ENCODE results near the gene PRMT1. TPM values are rescaled to one million over a fixed set of nuclear protein-coding genes. Genes with fewer than 3 reads are reported as not detected.

The PRMT1 gene
- total RNA-seq, 1 donor from 2014 or later, result 187 TPM

DNA sequence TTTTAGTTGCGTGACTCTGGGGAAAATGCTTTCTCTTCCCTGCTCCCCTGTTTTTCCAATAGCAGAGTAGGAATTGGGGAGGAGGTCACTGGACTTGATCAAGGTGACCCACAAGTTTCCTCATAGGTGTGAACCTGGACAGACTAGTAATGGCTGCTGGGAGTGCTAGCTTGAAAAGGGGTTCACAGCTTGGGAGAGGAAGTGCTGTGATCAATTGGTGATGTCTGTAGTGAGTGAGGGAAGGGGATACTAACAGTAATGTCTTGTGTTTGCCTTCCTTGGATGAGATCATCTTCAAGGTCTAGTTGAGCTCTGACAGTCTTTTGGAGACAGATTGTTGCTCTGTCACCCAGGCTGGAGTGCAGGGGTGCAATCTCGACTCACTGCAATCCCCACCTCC is 9.6 kb upstream of the PRMT1 start:
- intact Hi-C loops (cut with micrococcal nuclease), result no loop called here

GRCh38 chr19:49669516-49669915 is 7.6 kb upstream of the PRMT1 start:
- intact Hi-C loops (cut with micrococcal nuclease), result no loop called here

GRCh38 chr19:49672131-49672919 is 4.7 kb upstream of the PRMT1 start:
- intact Hi-C loops (cut with micrococcal nuclease), result no loop called here

GRCh38 chr19:49676136-49676783 is 811 bp upstream of the PRMT1 start:
- intact Hi-C loops (cut with micrococcal nuclease), result loop anchor here (1.0 to 2.0 kb wide), 7 partner anchors 11 to 223 kb away; partner anchors contain the start of genes AKT1S1, ALDH16A1, AP2A1 and BCL2L12

GRCh38 chr19:49676784-49677230 is 264 bp upstream of the PRMT1 start:
- intact Hi-C loops (cut with micrococcal nuclease), result loop anchor here (1.0 to 2.0 kb wide), 7 partner anchors 12 to 224 kb away; partner anchors contain the start of genes AKT1S1, ALDH16A1, AP2A1 and BCL2L12

DNA sequence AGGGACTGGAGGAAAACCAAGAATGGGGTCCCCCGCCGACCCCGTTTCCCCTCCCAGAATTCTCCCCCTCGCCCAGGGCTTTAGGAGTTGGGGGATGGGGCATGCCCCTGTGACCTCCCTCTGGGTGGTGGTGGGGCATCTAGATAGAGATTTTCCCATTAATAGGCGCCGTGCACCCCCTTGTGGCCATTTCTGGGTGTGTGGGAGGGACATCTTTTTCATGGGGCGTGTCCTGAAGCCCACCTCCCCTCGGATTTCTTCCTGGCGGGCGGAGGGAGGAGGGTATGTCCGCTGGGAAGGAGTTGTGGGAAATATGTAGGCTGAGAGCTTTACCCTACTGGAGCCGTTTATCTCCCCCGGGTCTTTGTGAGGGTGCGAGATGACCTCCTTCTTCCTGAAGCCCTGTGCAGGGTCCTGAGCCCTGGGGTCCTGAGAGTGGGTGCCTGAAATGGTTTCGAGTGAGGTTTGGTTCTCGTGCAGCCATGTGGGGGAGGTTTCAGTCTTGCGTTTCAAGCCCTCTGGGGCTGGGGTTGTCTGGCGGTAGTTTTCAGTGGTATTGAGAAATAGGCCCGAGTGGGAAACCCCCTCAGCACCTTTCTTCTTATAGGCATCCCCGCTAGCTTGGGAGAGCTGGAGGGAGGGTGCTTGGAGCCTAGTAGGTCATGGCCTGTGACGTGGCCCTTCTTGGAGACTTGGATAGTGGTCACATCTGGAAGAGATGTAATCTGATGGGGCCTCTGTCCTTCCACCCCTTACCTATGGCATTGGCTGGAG is 1.0 kb downstream of the PRMT1 start:
- intact Hi-C loops (cut with micrococcal nuclease), result loop anchor here (2.0 kb wide), 2 partner anchors 89 to 181 kb away; partner anchors contain the start of genes AP2A1 and RPS11

GRCh38 chr19:49678985-49679770 is 2.1 kb downstream of the PRMT1 start:
- intact Hi-C loops (cut with micrococcal nuclease), result no loop called here

DNA sequence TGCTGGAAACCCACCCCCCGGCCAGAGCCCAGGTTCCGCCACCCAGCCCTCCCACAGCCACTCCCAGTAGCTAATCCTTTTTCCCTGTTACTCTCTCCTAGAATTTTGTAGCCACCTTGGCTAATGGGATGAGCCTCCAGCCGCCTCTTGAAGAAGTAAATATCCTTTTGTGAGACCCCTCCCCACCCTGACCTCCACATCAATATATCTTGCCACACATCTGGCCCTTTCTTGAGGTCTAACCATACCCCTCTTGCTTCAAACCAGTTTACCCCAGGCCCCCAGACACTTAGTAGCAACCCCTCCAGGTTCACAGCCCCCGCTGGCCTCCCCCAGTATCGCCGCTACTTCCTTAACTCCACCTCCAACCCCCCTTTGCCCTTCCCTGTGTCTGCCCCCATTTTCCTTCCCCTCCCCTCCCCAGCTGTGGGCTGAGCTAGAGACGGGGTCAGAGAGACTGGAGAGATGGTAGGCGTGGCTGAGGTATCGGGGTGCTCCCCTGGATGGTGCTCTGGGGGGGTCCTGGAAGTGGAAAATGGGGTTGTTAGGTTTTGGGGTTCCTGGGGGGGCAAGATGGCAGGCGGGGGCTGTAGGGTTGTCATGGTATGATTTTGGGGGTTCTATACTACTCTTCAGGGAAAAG is 2.8 kb downstream of the PRMT1 start:
- intact Hi-C loops (cut with micrococcal nuclease), result no loop called here

DNA sequence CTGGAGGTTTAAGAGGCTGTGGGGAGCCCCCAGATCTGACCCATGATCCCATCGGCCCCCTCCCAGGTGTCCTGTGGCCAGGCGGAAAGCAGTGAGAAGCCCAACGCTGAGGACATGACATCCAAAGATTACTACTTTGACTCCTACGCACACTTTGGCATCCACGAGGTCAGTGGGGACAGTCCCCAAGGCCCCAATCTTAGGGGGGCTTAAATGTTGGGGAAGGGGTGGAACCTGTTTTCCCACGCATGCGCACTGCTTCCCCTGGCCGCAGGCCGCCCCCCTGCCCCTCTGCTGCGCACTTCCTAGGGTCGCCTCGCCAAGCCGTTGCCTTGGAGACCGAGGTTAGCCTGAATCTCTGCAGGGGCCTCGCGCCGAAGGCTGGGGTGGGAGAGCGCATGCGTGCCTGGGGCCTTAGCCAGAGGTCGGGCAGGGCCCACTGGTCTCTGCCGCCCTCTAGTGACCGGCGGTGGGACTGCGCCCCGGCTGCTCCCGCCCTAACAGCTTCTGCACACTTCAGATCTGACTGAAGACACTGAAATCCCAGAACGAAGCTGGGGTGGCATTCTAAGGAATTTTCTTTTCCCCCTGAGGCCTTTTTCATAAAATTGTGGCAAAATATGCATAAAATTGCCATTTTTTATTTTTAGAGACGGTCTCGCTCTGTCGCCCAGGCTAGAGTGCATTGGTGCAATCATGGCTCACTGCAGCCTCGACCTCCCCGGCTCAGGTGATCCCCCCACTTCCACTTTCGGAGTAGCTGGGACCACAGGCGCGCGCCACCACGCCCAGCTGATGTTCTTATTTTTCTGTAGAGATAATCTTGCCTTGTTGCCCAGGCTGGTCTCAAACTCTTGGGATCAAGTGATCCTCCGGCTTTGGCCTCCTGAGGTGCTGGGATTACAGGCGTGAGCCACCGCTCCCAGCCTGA is 3.6 kb downstream of the PRMT1 start:
- intact Hi-C loops (cut with micrococcal nuclease), result no loop called here

- intact Hi-C loops (cut with micrococcal nuclease), result no loop called here
Observed at GRCh38 chr19:49681830-49682229, 4.8 kb downstream of the PRMT1 start.

DNA sequence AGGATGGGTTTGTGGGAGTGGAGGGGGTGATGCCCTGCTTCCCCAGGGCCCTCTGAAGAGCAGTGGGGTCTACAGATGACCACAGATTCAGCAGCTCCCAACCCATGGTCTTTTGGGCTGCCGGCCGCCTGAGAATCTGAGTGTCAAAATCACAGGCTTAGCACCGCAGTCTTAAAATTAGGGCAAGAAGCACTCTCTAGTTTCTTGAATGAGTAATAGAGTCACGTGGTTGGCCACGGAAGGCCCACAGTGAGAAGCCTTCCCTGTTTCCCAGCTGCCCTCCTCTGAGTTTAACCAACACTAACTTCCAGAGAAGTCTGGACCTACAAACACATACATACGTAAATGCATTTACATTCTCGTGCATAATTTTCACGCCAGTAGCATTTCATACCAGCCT is 5.2 kb downstream of the PRMT1 start:
- intact Hi-C loops (cut with micrococcal nuclease), result no loop called here

GRCh38 chr19:49683814-49684250 is 6.8 kb downstream of the PRMT1 start:
- intact Hi-C loops (cut with micrococcal nuclease), result no loop called here

DNA sequence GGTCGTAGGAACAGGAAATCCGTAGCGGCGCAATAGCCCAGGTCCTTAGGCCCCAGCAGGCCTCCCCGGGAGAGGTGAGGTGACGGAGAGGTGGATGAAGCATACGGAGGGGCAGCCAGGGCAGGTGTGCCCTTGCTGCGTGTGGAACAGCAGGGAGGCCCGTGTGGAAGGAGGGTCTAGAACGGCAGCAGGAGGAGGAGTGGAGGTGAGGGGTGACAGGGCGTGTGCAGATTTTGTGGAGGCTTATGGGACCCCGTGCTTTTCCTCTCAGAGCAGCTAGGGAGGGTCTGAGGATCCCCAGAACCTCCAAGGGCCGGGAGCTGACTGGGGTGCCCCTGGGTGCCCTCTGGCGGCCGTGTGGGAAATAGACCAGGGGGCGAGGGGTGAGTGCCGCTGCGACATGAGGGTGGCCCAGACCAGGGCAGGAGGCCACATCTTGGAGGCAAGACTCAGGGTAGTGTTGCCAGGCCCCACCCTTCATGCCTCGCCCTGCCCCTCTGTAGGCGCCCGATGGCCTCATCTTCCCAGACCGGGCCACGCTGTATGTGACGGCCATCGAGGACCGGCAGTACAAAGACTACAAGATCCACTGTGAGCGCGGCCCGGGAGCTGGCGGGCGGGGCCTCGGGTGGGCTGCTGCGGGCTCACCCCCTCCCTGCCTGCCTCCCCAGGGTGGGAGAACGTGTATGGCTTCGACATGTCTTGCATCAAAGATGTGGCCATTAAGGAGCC is 7.3 kb downstream of the PRMT1 start:
- intact Hi-C loops (cut with micrococcal nuclease), result no loop called here

- intact Hi-C loops (cut with micrococcal nuclease), result no loop called here
Observed at GRCh38 chr19:49684983-49685553, 8.0 kb downstream of the PRMT1 start.

DNA sequence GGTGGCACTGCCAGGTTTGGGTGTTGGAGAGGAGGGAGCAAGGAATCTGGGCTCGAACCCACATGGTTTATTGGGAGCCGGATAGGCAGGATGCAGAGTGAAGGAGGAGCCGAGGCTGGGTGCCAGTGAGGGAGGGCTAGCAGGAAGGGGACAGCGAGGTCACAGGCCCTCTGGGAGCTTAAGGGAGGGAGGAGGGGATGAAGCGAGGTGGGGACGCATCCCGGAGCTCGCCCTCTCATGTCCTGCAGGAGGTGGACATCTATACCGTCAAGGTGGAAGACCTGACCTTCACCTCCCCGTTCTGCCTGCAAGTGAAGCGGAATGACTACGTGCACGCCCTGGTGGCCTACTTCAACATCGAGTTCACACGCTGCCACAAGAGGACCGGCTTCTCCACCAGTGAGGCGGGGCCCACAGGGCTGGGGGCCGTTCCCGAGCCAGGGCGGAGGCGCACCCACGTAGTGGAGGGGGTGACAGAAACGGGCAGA is 8.8 kb downstream of the PRMT1 start:
- intact Hi-C loops (cut with micrococcal nuclease), result no loop called here

GRCh38 chr19:49686503-49687088 is 9.5 kb downstream of the PRMT1 start:
- intact Hi-C loops (cut with micrococcal nuclease), result no loop called here

GRCh38 chr19:49687150-49687549 is 10.1 kb downstream of the PRMT1 start:
- intact Hi-C loops (cut with micrococcal nuclease), result no loop called here
